HG03039 (cell line): Measurements from ENCODE around the gene LBX1.

Source experiments
- ATAC-seq: cut with Tn5 transposase; IDR thresholded peaks from one replicate; pipeline ENCODE4 v1.9.1; 2021; ENCODE audit warnings: mild to moderate bottlenecking, moderate library complexity; ENCODE audit not compliant: unreplicated experiment

LBX1 gene

GRCh38 chr10:101226491-101227428 is 2.5 kb downstream of the LBX1 start:
- no peak for ATAC-seq

- no peak for ATAC-seq
Measured at GRCh38 chr10:101225846-101226421, 3.3 kb downstream of the LBX1 start.

GRCh38 chr10:101224910-101225823 is 4.1 kb downstream of the LBX1 start:
- no peak for ATAC-seq

- no peak for ATAC-seq
Measured at GRCh38 chr10:101224060-101224909, 5.0 kb downstream of the LBX1 start.

- ATAC-seq = no peak
Measured at GRCh38 chr10:101223274-101224059, 5.8 kb downstream of the LBX1 start.

- no peak for ATAC-seq
Measured at GRCh38 chr10:101222683-101223273, 6.5 kb downstream of the LBX1 start.

GRCh38 chr10:101221963-101222531 is 7.2 kb downstream of the LBX1 start:
- no peak for ATAC-seq

- no peak for ATAC-seq
Measured at GRCh38 chr10:101221549-101221948, 7.7 kb downstream of the LBX1 start.

GRCh38 chr10:101219946-101220451 is 9.3 kb downstream of the LBX1 start:
- ATAC-seq = no peak

GRCh38 chr10:101219139-101219945 is 9.9 kb downstream of the LBX1 start:
- no peak for ATAC-seq

- ATAC-seq = no peak
Measured at GRCh38 chr10:101218351-101219138, 10.7 kb downstream of the LBX1 start.

GRCh38 chr10:101217450-101218281 is 11.6 kb downstream of the LBX1 start:
- ATAC-seq = no peak

GRCh38 chr10:101217044-101217425 is 12.2 kb downstream of the LBX1 start:
- ATAC-seq = no peak

- ATAC-seq = no peak
Measured at GRCh38 chr10:101216207-101217043, 12.8 kb downstream of the LBX1 start.
